ENCODE measurements around the gene DRGX. TPM values are rescaled to one million over a fixed set of nuclear protein-coding genes. Genes with fewer than 3 reads are reported as not detected.

DRGX gene
- total and polyA plus RNA-seq, 9 donors, result not detected

GRCh38 chr10:49356944-49357343, 38.9 kb downstream of the DRGX start:
- Histone ChIP-seq H3K36me3 (no peaks in the 10 kb centered on the region), H3K27me3 (no peaks in the 10 kb centered on the region), H3K4me3 (no peak overlapping the region), H3K27ac (no peak overlapping the region), H3K9me3 (no peaks in the 10 kb centered on the region), H3K4me1 (ENCODE audit: insufficient read depth) (no peaks in the 10 kb centered on the region)
- DNase-seq, result no peak
- no peak for TF ChIP-seq POLR2A (IDR thresholded peaks at IDR 0.05)
- TF ChIP-seq CTCF (IDR thresholded peaks at IDR 0.05), result no peak
- TF ChIP-seq EP300 (IDR thresholded peaks at IDR 0.05), result no peak
- 79 to 83% (median 80%) methylated on average over 1 of the region's 1 CpG for WGBS, 3 donors
- intact Hi-C loops (cut with DNase I), result no loop called here

GRCh38 chr10:49356181-49356580, 39.7 kb downstream of the DRGX start:
- WGBS, 3 donors, result 68 to 86% (median 73%) methylated on average over 4 of the region's 4 CpGs
- Histone ChIP-seq H3K4me3 (no peak overlapping the region), H3K9me3 (no peaks in the 10 kb centered on the region), H3K27ac (no peak overlapping the region), H3K36me3 (no peaks in the 10 kb centered on the region), H3K27me3 (no peaks in the 10 kb centered on the region), H3K4me1 (ENCODE audit: insufficient read depth) (no peaks in the 10 kb centered on the region)
- no peak for DNase-seq
- TF ChIP-seq EP300 (IDR thresholded peaks at IDR 0.05), result no peak
- no peak for TF ChIP-seq POLR2A (IDR thresholded peaks at IDR 0.05)
- no peak for TF ChIP-seq CTCF (IDR thresholded peaks at IDR 0.05)
- intact Hi-C loops (cut with DNase I), result no loop called here

GRCh38 chr10:49355221-49355620, 40.7 kb downstream of the DRGX start:
- TF ChIP-seq EP300 (IDR thresholded peaks at IDR 0.05), result no peak
- TF ChIP-seq CTCF (IDR thresholded peaks at IDR 0.05), result no peak
- TF ChIP-seq POLR2A (IDR thresholded peaks at IDR 0.05), result no peak
- H3K9me3 ChIP-seq, result peaks cover 0 to under 1% of the 10 kb centered on the region in 2 donors
- intact Hi-C loops (cut with DNase I), result no loop called here
- H3K36me3 ChIP-seq, result no peaks in the 10 kb centered on the region
- H3K4me3 ChIP-seq, result no peak overlapping the region
- no peak for DNase-seq
- no peaks in the 10 kb centered on the region for H3K4me1 ChIP-seq (ENCODE audit: insufficient read depth)
- H3K27ac ChIP-seq, result no peak overlapping the region
- 79 to 83% (median 80%) methylated on average over 3 of the region's 3 CpGs for WGBS, 3 donors
- no peaks in the 10 kb centered on the region for H3K27me3 ChIP-seq

GRCh38 chr10:49354593-49354992, 41.3 kb downstream of the DRGX start:
- no peaks in the 10 kb centered on the region for H3K4me1 ChIP-seq (ENCODE audit: insufficient read depth)

More at GRCh38 chr10:49354593-49354992, 41.3 kb downstream of the DRGX start:
- Histone ChIP-seq H3K27ac (no peak overlapping the region), H3K36me3 (no peaks in the 10 kb centered on the region), H3K9me3 (peaks cover 0 to 4% of the 10 kb centered on the region in 2 donors), H3K27me3 (no peaks in the 10 kb centered on the region), H3K4me3 (no peak overlapping the region)
- DNase-seq, result no peak
- TF ChIP-seq CTCF (IDR thresholded peaks at IDR 0.05) (no peak), EP300 (IDR thresholded peaks at IDR 0.05) (no peak), POLR2A (IDR thresholded peaks at IDR 0.05) (no peak)
- intact Hi-C loops (cut with DNase I), result no loop called here
- 65 to 78% (median 71%) methylated on average over 3 of the region's 3 CpGs for WGBS, 3 donors
